ENCODE data around the gene SLC2A1.

Gene SLC2A1

GRCh38 chr1:42951588-42951987 is 7.1 kb downstream of the SLC2A1 start:
- TF ChIP-seq GABPA (IDR thresholded peaks at IDR 0.05; ENCODE audit: low read depth) (no peak), SPI1 (IDR thresholded peaks at IDR 0.05; ENCODE audit: borderline replicate concordance, low read depth) (no peak)
- no peaks in the 10 kb centered on the region for H3K27me3 ChIP-seq (ENCODE audit: insufficient read depth, poor library complexity, severe bottlenecking)
- no peak overlapping the region for H3K4me3 ChIP-seq (replicated peaks; ENCODE audit: insufficient read depth, low read length)
- no peak overlapping the region for H3K27ac ChIP-seq (replicated peaks)
- DNase-seq (ENCODE audit: low read depth in 1 of 2, low spot score in 1 of 2), result no peak

GRCh38 chr1:42950116-42950481 is 8.6 kb downstream of the SLC2A1 start:
- DNase-seq (ENCODE audit: low read depth in 1 of 2, low spot score in 1 of 2), result no peak
- TF ChIP-seq REST (IDR thresholded peaks at IDR 0.05; ENCODE audit: insufficient replicate concordance, low read depth) (no peak), POLR2AphosphoS5 (IDR thresholded peaks at IDR 0.05; ENCODE audit: low read depth) (no peak), GABPA (IDR thresholded peaks at IDR 0.05; ENCODE audit: low read depth) (no peak), SPI1 (IDR thresholded peaks at IDR 0.05; ENCODE audit: borderline replicate concordance, low read depth) (no peak), CTCF (IDR thresholded peaks at IDR 0.05; ENCODE audit: insufficient read depth, low read length) (no peak)
- Histone ChIP-seq H3K27ac (replicated peaks) (no peak overlapping the region), H3K27me3 (ENCODE audit: insufficient read depth, poor library complexity, severe bottlenecking) (no peaks in the 10 kb centered on the region), H3K4me3 (replicated peaks; ENCODE audit: insufficient read depth, low read length) (no peak overlapping the region)

GRCh38 chr1:42949312-42950115 is 9.2 kb downstream of the SLC2A1 start:
- Histone ChIP-seq H3K27me3 (ENCODE audit: insufficient read depth, poor library complexity, severe bottlenecking) (no peaks in the 10 kb centered on the region), H3K4me3 (replicated peaks; ENCODE audit: insufficient read depth, low read length) (no peak overlapping the region), H3K27ac (replicated peaks) (no peak overlapping the region)
- TF ChIP-seq CTCF (IDR thresholded peaks at IDR 0.05; ENCODE audit: insufficient read depth, low read length), result no peak
- no peak for TF ChIP-seq POLR2AphosphoS5 (IDR thresholded peaks at IDR 0.05; ENCODE audit: low read depth)
- TF ChIP-seq REST (IDR thresholded peaks at IDR 0.05; ENCODE audit: insufficient replicate concordance, low read depth), result no peak
- no peak for TF ChIP-seq SPI1 (IDR thresholded peaks at IDR 0.05; ENCODE audit: borderline replicate concordance, low read depth)
- TF ChIP-seq GABPA (IDR thresholded peaks at IDR 0.05; ENCODE audit: low read depth), result no peak
- DNase-seq (ENCODE audit: low read depth in 1 of 2, low spot score in 1 of 2), result no peak

- no peak overlapping the region for H3K27ac ChIP-seq (replicated peaks)
- no peak for DNase-seq (ENCODE audit: low read depth in 1 of 2, low spot score in 1 of 2)
Observed at GRCh38 chr1:42947965-42948732, 10.5 kb downstream of the SLC2A1 start.

More at GRCh38 chr1:42947965-42948732, 10.5 kb downstream of the SLC2A1 start:
- Histone ChIP-seq H3K27me3 (ENCODE audit: insufficient read depth, poor library complexity, severe bottlenecking) (no peaks in the 10 kb centered on the region), H3K4me3 (replicated peaks; ENCODE audit: insufficient read depth, low read length) (no peak overlapping the region)
- TF ChIP-seq REST (IDR thresholded peaks at IDR 0.05; ENCODE audit: insufficient replicate concordance, low read depth) (no peak), GABPA (IDR thresholded peaks at IDR 0.05; ENCODE audit: low read depth) (no peak)

All from HL-60 (cell line).